Right renal cortex interstitium (tissue), 3 donors: ENCODE data around the gene COL23A1. TPM values are rescaled to one million over a fixed set of nuclear protein-coding genes. Genes with fewer than 3 reads are reported as not detected.
"Not testable (repeated sequence)": the region's sequence is repeated elsewhere in the genome, so short reads cannot be mapped to it uniquely, and the experiment has no call there.

ENCODE experiments used
- DNase-seq, 3 donors: peaks; one replicate each; pipeline ENCODE4 v3.0.0-alpha.2; 2013; ENCODE audit warnings: low read depth in 3 of 3, low spot score in 2 of 3
- polyA plus RNA-seq, 3 donors: library from polyadenylated mRNA; unstranded; fragments of 120-200 nt; gene quantifications; one replicate each; pipeline ENCODE4 v1.2.1, GENCODE V29; 2013; ENCODE audit not compliant: insufficient read length in 3 of 3

COL23A1 gene
- polyA plus RNA-seq, 3 donors, result 4.8 to 5.2 (median 4.9) TPM

GRCh38 chr5:178210073-178210535 is 380.1 kb downstream of the COL23A1 start:
- DNase-seq, result no peak

GRCh38 chr5:178209334-178210072 is 380.7 kb downstream of the COL23A1 start:
- no peak for DNase-seq

- DNase-seq, result no peak
These were observed 381.5 kb downstream of the COL23A1 start for GRCh38 chr5:178208540-178209227.

GRCh38 chr5:178207917-178208280 is 382.3 kb downstream of the COL23A1 start:
- DNase-seq, result no peak

GRCh38 chr5:178207183-178207916 is 382.8 kb downstream of the COL23A1 start:
- DNase-seq, result no peak

- no peak for DNase-seq
These were observed 383.8 kb downstream of the COL23A1 start for GRCh38 chr5:178206166-178207101.

GRCh38 chr5:178205749-178206047 is 384.5 kb downstream of the COL23A1 start:
- no peak for DNase-seq

- peak; percentile 25 to 48 (median 43) for DNase-seq
These were observed 385.1 kb downstream of the COL23A1 start for GRCh38 chr5:178204935-178205748.

GRCh38 chr5:178204182-178204934 is 385.8 kb downstream of the COL23A1 start, which contains the start of gene HNRNPAB:
Gene HNRNPAB, plus strand, starts transcription at chr5:178204533. Its CDS starts 305 bp downstream, at chr5:178204838.
- DNase-seq, result peak; percentile 92 to 94 (median 94)

- DNase-seq, result no peak
These were observed 386.5 kb downstream of the COL23A1 start for GRCh38 chr5:178203670-178204181.

- DNase-seq, result no peak
These were observed 387.7 kb downstream of the COL23A1 start for GRCh38 chr5:178202541-178202940.

GRCh38 chr5:178201927-178202235 is 388.3 kb downstream of the COL23A1 start:
- DNase-seq, result no peak

GRCh38 chr5:178201221-178201926 is 388.8 kb downstream of the COL23A1 start:
- no peak for DNase-seq

GRCh38 chr5:178199581-178200434 is 390.4 kb downstream of the COL23A1 start:
- DNase-seq, result no peak

- DNase-seq, result no peak
These were observed 391.5 kb downstream of the COL23A1 start for GRCh38 chr5:178198706-178199105.

- not testable (repeated sequence) for DNase-seq
These were observed 392.0 kb downstream of the COL23A1 start for GRCh38 chr5:178198151-178198550.

- DNase-seq, result no peak
These were observed 393.2 kb downstream of the COL23A1 start for GRCh38 chr5:178196986-178197385.
